K562 (cell line): ENCODE data around the gene DOP1A. TPM values are rescaled to one million over a fixed set of nuclear protein-coding genes. Genes with fewer than 3 reads are reported as not detected.
A peak's percentile ranks its signal among the peaks of the same experiment; 100 is the strongest.

Experiments used
- CEBPG ChIP-seq, 3 experiments: fragments of 200-800 bp in 1 of 3; sonication (Bioruptor generic) in 1 of 3; sonication (generic) in 1 of 3; formaldehyde crosslinking in 1 of 3; IDR thresholded peaks in 2 of 3; conservative IDR thresholded peaks in 1 of 3; 2 replicates each; pipeline versions ENCODE4 v1.6.1 to v1.8.0; 2016 to 2022; ENCODE audit warnings: missing compliant biosample characterization in 2 of 3, missing genetic modification characterization in 2 of 3, mild to moderate bottlenecking in 1 of 3, missing genetic modification reagents in 1 of 3
- CSDE1 ChIP-seq, 2 experiments: fragments of 450-650 bp; IDR thresholded peaks; 2 replicates each; pipeline ENCODE4 v1.6.1; 2016; ENCODE audit warnings: mild to moderate bottlenecking in 1 of 2
- DEAF1 ChIP-seq: fragments of 450-650 bp; formaldehyde crosslinking; IDR thresholded peaks from 2 replicates; pipeline ENCODE4 v1.4.0; 2020; ENCODE audit warnings: mild to moderate bottlenecking, moderate library complexity
- DNMT1 ChIP-seq: fragments of 450-650 bp; IDR thresholded peaks from 2 replicates; pipeline ENCODE4 v1.6.1; 2016; ENCODE audit warnings: antibody characterized with exemption, mild to moderate bottlenecking
- ELK3 ChIP-seq: fragments of 450-650 bp; formaldehyde crosslinking; IDR thresholded peaks from 2 replicates; pipeline ENCODE4 v1.4.0; 2020; ENCODE audit warnings: mild to moderate bottlenecking
- FOXA1 ChIP-seq: fragments of 450-650 bp; IDR thresholded peaks from 2 replicates; pipeline ENCODE4 v1.6.1; 2016; ENCODE audit warnings: mild to moderate bottlenecking, borderline replicate concordance
- PKNOX1 ChIP-seq: fragments of 450-650 bp; IDR thresholded peaks from 2 replicates; pipeline ENCODE4 v1.6.1; 2016
- REST ChIP-seq, 2 experiments: fragments of 450-650 bp; formaldehyde crosslinking in 1 of 2; IDR thresholded peaks; 2 replicates each; pipeline versions ENCODE4 v1.4.0 to v1.6.1; 2014 to 2020; ENCODE audit warnings: mild to moderate bottlenecking in 2 of 2, borderline replicate concordance in 1 of 2, low read depth in 1 of 2
- ZC3H8 ChIP-seq: fragments of 450-650 bp; IDR thresholded peaks from 2 replicates; pipeline ENCODE4 v1.6.1; 2017
- ZNF165 ChIP-seq: fragments of 250-450 bp; sonication (Bioruptor Pico); IDR thresholded peaks from 2 replicates; pipeline ENCODE4 v1.4.0; 2020; ENCODE audit warnings: borderline replicate concordance
- ZNF263 ChIP-seq: sonication (generic); formaldehyde crosslinking; IDR thresholded peaks from 2 replicates; pipeline ENCODE4 v1.8.0; 2022; ENCODE audit warnings: mild to moderate bottlenecking, missing genetic modification reagents, borderline replicate concordance
- ZNF699 ChIP-seq: fragments of 250-450 bp; sonication (Bioruptor Pico); IDR thresholded peaks from 2 replicates; pipeline ENCODE4 v1.8.0; 2021; ENCODE audit warnings: mild to moderate bottlenecking, moderate library complexity; ENCODE audit not compliant: insufficient replicate concordance
- polyA plus RNA-seq, 8 experiments: library from polyadenylated mRNA; depleted of rRNA in 4 of 8; stranded (reverse) in 5 of 8; unstranded in 3 of 8; fragments of >200 nt; fragmentation: Nextera tagmentation in 2 of 8; fragmentation: Illumina TruSeq in 1 of 8; extraction: Ambion mirVana in 2 of 8; extraction: Trizol in 1 of 8; gene quantifications; 2 replicates each; pipeline versions ENCODE4 v1.2.1 to v1.2.3, GENCODE V29; 2011 to 2014; ENCODE audit warnings: inconsistent platforms in 1 of 8, missing spikeins in 1 of 8
- total RNA-seq, 7 experiments: library from RNA; depleted of rRNA in 6 of 7; stranded (reverse); fragments of >200 nt in 6 of 7; fragmentation: Illumina TruSeq in 2 of 7; extraction: Trizol in 2 of 7; gene quantifications; 2 replicates each; pipeline versions ENCODE4 v1.2.1 to v1.2.3, GENCODE V29; 2011 to 2021; ENCODE audit warnings: low replicate concordance in 1 of 7
- TF ChIP-seq, protein P1 (sequence below), 3 experiments: IDR thresholded peaks in 2 of 3; conservative IDR thresholded peaks in 1 of 3; 2 replicates each; pipeline ENCODE4 v1.5.1; 2011 to 2012; ENCODE audit warnings: low read length in 3 of 3, mild to moderate bottlenecking in 3 of 3, control low read depth in 2 of 3, improper control_type of control experiment in 1 of 3, inconsistent platforms in 1 of 3, low read depth in 1 of 3, mixed read lengths in 1 of 3, moderate library complexity in 1 of 3; ENCODE audit not compliant: insufficient read depth in 2 of 3

Gene DOP1A
- total and polyA plus RNA-seq, 9 of the 15 experiments (the other 6 are each of a cell fraction or from before 2014, with no cell fraction given) = 0.75 to 10.5 (median 4.4) TPM

- TF ChIP-seq DEAF1 (CRISPR knock-in tag) = peak; percentile 82
- no peak for TF ChIP-seq ZNF165 (CRISPR knock-in tag)
- TF ChIP-seq ZC3H8 = no peak
- no peak for TF ChIP-seq ZNF263 (CRISPR knock-in tag)
- TF ChIP-seq PKNOX1 = no peak
- TF ChIP-seq CSDE1 (IDR thresholded peaks at IDR 0.05) = no peak
- TF ChIP-seq CEBPG (CRISPR knock-in tag; IDR thresholded peaks at IDR 0.05) = no peak
- TF ChIP-seq CEBPG (tag; conservative IDR thresholded peaks at IDR 0.05 in 1 of 2, IDR thresholded peaks at IDR 0.05 in 1 of 2) = no peak
- TF ChIP-seq, protein P1, sequence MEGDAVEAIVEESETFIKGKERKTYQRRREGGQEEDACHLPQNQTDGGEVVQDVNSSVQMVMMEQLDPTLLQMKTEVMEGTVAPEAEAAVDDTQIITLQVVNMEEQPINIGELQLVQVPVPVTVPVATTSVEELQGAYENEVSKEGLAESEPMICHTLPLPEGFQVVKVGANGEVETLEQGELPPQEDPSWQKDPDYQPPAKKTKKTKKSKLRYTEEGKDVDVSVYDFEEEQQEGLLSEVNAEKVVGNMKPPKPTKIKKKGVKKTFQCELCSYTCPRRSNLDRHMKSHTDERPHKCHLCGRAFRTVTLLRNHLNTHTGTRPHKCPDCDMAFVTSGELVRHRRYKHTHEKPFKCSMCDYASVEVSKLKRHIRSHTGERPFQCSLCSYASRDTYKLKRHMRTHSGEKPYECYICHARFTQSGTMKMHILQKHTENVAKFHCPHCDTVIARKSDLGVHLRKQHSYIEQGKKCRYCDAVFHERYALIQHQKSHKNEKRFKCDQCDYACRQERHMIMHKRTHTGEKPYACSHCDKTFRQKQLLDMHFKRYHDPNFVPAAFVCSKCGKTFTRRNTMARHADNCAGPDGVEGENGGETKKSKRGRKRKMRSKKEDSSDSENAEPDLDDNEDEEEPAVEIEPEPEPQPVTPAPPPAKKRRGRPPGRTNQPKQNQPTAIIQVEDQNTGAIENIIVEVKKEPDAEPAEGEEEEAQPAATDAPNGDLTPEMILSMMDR (IDR thresholded peaks at IDR 0.05 in 2 of 3, conservative IDR thresholded peaks at IDR 0.05 in 1 of 3; ENCODE audit: insufficient read depth in 2 of 3, low read depth in 1 of 3, low read length in 3 of 3) = peak; percentile 56 to 80 (median 75)
- no peak for TF ChIP-seq FOXA1
- no peak for TF ChIP-seq ZNF699 (CRISPR knock-in tag)
- no peak for TF ChIP-seq DNMT1
- no peak for TF ChIP-seq ELK3 (CRISPR knock-in tag)
- peak; percentile 68; the same call in 1 of the 2 replicates for TF ChIP-seq REST (IDR thresholded peaks at IDR 0.05; ENCODE audit: borderline replicate concordance)
- TF ChIP-seq REST (CRISPR knock-in tag; IDR thresholded peaks at IDR 0.05; ENCODE audit: low read depth) = no peak
Measured at GRCh38 chr6:83055366-83055964, 12.0 kb upstream of the DOP1A start (continued).
